H1 (cell line): Measurements from ENCODE around the gene MAP4K4. TPM values are rescaled to one million over a fixed set of nuclear protein-coding genes. Genes with fewer than 3 reads are reported as not detected.
A peak's percentile ranks its signal among the peaks of the same experiment; 100 is the strongest.

Experiments
- CTCF ChIA-PET: fragments of 300-600 bp; sonication (Branson Sonifier 250); formaldehyde crosslinking; loops from one replicate; lab custom pipeline; 2021; ENCODE audit not compliant: partially characterized antibody; lab: Charles Lee
- POLR2A ChIA-PET: fragments of 300-600 bp; sonication (Branson Sonifier 250); formaldehyde crosslinking; loops from one replicate; lab custom pipeline; 2021; ENCODE audit warnings: inconsistent platforms; ENCODE audit not compliant: partially characterized antibody; lab: Charles Lee
- DNase-seq, 2 experiments: peaks; one replicate each; pipeline versions ENCODE4 v3.0.0 to v3.0.0-alpha.2; 2010 to 2022; ENCODE audit warnings: low spot score in 2 of 2, low read depth in 1 of 2, mixed read lengths in 1 of 2
- FAIRE-seq: peaks from 2 replicates; lab custom pipeline; 2011; peaks lifted over from hg19 to GRCh38; lab: Jason Lieb, UNC
- H2AFZ ChIP-seq: 2 replicates; pipeline ENCODE4 v1.8.1; 2012; ENCODE audit warnings: low read length, inconsistent platforms
- H2AK5ac ChIP-seq: 2 replicates; pipeline ENCODE4 v1.6.1; 2013; ENCODE audit warnings: low read depth, low read length
- H2BK120ac ChIP-seq: replicated peaks from 2 replicates; pipeline ENCODE3; 2013; ENCODE audit warnings: low read depth, low read length, inconsistent platforms
- H2BK12ac ChIP-seq: 2 replicates; pipeline ENCODE4 v1.6.1; 2013; ENCODE audit warnings: low read depth, low read length
- H2BK15ac ChIP-seq: 2 replicates; pipeline ENCODE4 v1.6.1; 2013; ENCODE audit warnings: low read length
- H2BK20ac ChIP-seq: 2 replicates; pipeline ENCODE4 v1.6.1; 2013; ENCODE audit warnings: low read length
- H2BK5ac ChIP-seq: 2 replicates; pipeline ENCODE4 v1.6.1; 2013; ENCODE audit warnings: low read depth, low read length
- H3K14ac ChIP-seq: 2 replicates; pipeline ENCODE4 v1.6.1; 2013; ENCODE audit warnings: inconsistent platforms; ENCODE audit not compliant: insufficient read length
- H3K18ac ChIP-seq: 2 replicates; pipeline ENCODE4 v1.6.1; 2013; ENCODE audit warnings: low read length; ENCODE audit errors: extremely low read depth
- H3K23ac ChIP-seq: 2 replicates; pipeline ENCODE4 v1.6.1; 2013; ENCODE audit warnings: inconsistent platforms; ENCODE audit not compliant: insufficient read length
- H3K23me2 ChIP-seq: 2 replicates; pipeline ENCODE4 v1.6.1; 2013; ENCODE audit warnings: low read depth, low read length
- H3K27ac ChIP-seq: 2 replicates; pipeline ENCODE4 v1.6.1; 2011; ENCODE audit warnings: low read depth, low read length, inconsistent platforms
- H3K27me3 ChIP-seq, 4 experiments: replicated peaks in 1 of 4; 1 replicate in 1 of 4; 2 replicates in 3 of 4; pipeline versions ENCODE4 v1.6.1 to v1.8.1; 2011 to 2013; ENCODE audit warnings: low read length in 3 of 4, mild to moderate bottlenecking in 3 of 4, inconsistent platforms in 2 of 4, mixed read lengths in 2 of 4, moderate library complexity in 1 of 4; ENCODE audit not compliant: control insufficient read depth in 3 of 4, insufficient read depth in 3 of 4; ENCODE audit errors: extremely low read depth in 1 of 4
- H3K36me3 ChIP-seq, 4 experiments: 2 replicates each; pipeline versions ENCODE4 v1.6.1 to v1.8.1; 2011 to 2013; ENCODE audit warnings: mild to moderate bottlenecking in 4 of 4, low read length in 3 of 4, moderate library complexity in 2 of 4, control low read depth in 1 of 4, inconsistent platforms in 1 of 4; ENCODE audit not compliant: insufficient read depth in 4 of 4, control insufficient read depth in 2 of 4
- H3K4ac ChIP-seq: replicated peaks from 2 replicates; pipeline ENCODE3; 2013; ENCODE audit warnings: low read length, low read depth, mixed read lengths, inconsistent platforms; ENCODE audit not compliant: insufficient read length
- H3K4me1 ChIP-seq, 4 experiments: replicated peaks in 1 of 4; 1 replicate in 1 of 4; 2 replicates in 3 of 4; pipeline versions ENCODE4 v1.6.1 to v1.8.1; 2011 to 2013; ENCODE audit warnings: low read length in 3 of 4, inconsistent platforms in 2 of 4, mixed read lengths in 1 of 4; ENCODE audit not compliant: insufficient read depth in 4 of 4, control insufficient read depth in 3 of 4
- H3K4me2 ChIP-seq, 2 experiments: 2 replicates each; pipeline versions ENCODE4 v1.6.1 to v1.8.1; 2011 to 2013; ENCODE audit warnings: low read depth in 2 of 2, low read length in 2 of 2, control low read depth in 1 of 2, inconsistent platforms in 1 of 2, mild to moderate bottlenecking in 1 of 2; ENCODE audit not compliant: insufficient read depth in 1 of 2
- H3K4me3 ChIP-seq, 4 experiments: fragments of 200-600, 300-600 bp in 1 of 4; sonication (generic), shearing (Covaris generic), sonication (Bioruptor Twin) in 1 of 4; 2 replicates each; pipeline versions ENCODE4 v1.5.1 to v1.8.1; 2011 to 2016; ENCODE audit warnings: low read length in 4 of 4, low read depth in 3 of 4, control low read depth in 2 of 4, inconsistent platforms in 2 of 4, mild to moderate bottlenecking in 2 of 4, mixed read lengths in 1 of 4, moderate library complexity in 1 of 4; ENCODE audit not compliant: insufficient read depth in 2 of 4; ENCODE audit errors: extremely low read depth in 1 of 4
- H3K56ac ChIP-seq: replicated peaks from 2 replicates; pipeline ENCODE3; 2013; ENCODE audit warnings: low read depth, mild to moderate bottlenecking, mixed read lengths, low read length, inconsistent platforms; ENCODE audit not compliant: insufficient read length
- H3K79me1 ChIP-seq: 2 replicates; pipeline ENCODE4 v1.6.1; 2013; ENCODE audit warnings: low read depth, low read length, control low read depth
- H3K79me2 ChIP-seq, 2 experiments: 2 replicates each; pipeline versions ENCODE4 v1.6.1 to v1.8.1; 2012 to 2013; ENCODE audit warnings: low read length in 2 of 2, mild to moderate bottlenecking in 2 of 2, inconsistent platforms in 1 of 2; ENCODE audit not compliant: insufficient read depth in 2 of 2, control insufficient read depth in 1 of 2
- H3K9ac ChIP-seq, 4 experiments: replicated peaks in 1 of 4; 1 replicate in 1 of 4; 2 replicates in 3 of 4; pipeline versions ENCODE4 v1.6.1 to v1.8.1; 2011 to 2013; ENCODE audit warnings: low read depth in 3 of 4, low read length in 3 of 4, control low read depth in 2 of 4, mild to moderate bottlenecking in 2 of 4, moderate library complexity in 2 of 4, inconsistent platforms in 1 of 4; ENCODE audit errors: extremely low read depth in 1 of 4
- H3K9me3 ChIP-seq, 2 experiments: 2 replicates each; pipeline versions ENCODE4 v1.6.1 to v1.8.1; 2012 to 2013; ENCODE audit warnings: mild to moderate bottlenecking in 2 of 2, moderate library complexity in 2 of 2, control low read depth in 1 of 2, inconsistent platforms in 1 of 2, low read depth in 1 of 2, low read length in 1 of 2, mixed read lengths in 1 of 2; ENCODE audit not compliant: insufficient read depth in 2 of 2
- H4K20me1 ChIP-seq, 2 experiments: replicated peaks in 1 of 2; 2 replicates each; pipeline versions ENCODE3 to v1.8.1; 2011 to 2013; ENCODE audit warnings: inconsistent platforms in 2 of 2, low read length in 2 of 2, mild to moderate bottlenecking in 1 of 2; ENCODE audit not compliant: insufficient read depth in 2 of 2, control insufficient read depth in 1 of 2
- H4K5ac ChIP-seq: 2 replicates; pipeline ENCODE4 v1.6.1; 2013; ENCODE audit warnings: low read length, low read depth, mixed read lengths, inconsistent platforms; ENCODE audit not compliant: insufficient read length
- H4K8ac ChIP-seq: 2 replicates; pipeline ENCODE4 v1.8.0; 2013; ENCODE audit warnings: mild to moderate bottlenecking, moderate library complexity, low read length, inconsistent platforms; ENCODE audit not compliant: insufficient read depth; ENCODE audit errors: extremely low read depth
- H4K91ac ChIP-seq: replicated peaks from 2 replicates; pipeline ENCODE3; 2013; ENCODE audit warnings: low read length, mixed read lengths, inconsistent platforms; ENCODE audit not compliant: insufficient read length
- CBX8 ChIP-seq: fragments of 300-800, 300-1000 bp; sonication (generic); IDR thresholded peaks from 2 replicates; pipeline ENCODE4 v1.7.1; 2016; ENCODE audit warnings: low read depth, low read length, borderline replicate concordance
- EP300 ChIP-seq, 2 experiments: IDR thresholded peaks; 1 replicate in 1 of 2; 2 replicates in 1 of 2; pipeline ENCODE4 v1.6.1; 2011 to 2012; ENCODE audit warnings: low read depth in 2 of 2, low read length in 2 of 2, mild to moderate bottlenecking in 2 of 2, borderline replicate concordance in 1 of 2, inconsistent platforms in 1 of 2, moderate library complexity in 1 of 2
- RAD21 ChIP-seq, 2 experiments: IDR thresholded peaks in 1 of 2; conservative IDR thresholded peaks in 1 of 2; 2 replicates each; pipeline ENCODE4 v1.6.1; 2011; ENCODE audit warnings: low read depth in 2 of 2, low read length in 2 of 2, improper control_type of control experiment in 1 of 2, inconsistent platforms in 1 of 2, mild to moderate bottlenecking in 1 of 2, moderate library complexity in 1 of 2
- RFX5 ChIP-seq: IDR thresholded peaks from 2 replicates; pipeline ENCODE4 v1.6.1; 2011; ENCODE audit warnings: low read depth, low read length, improper control_type of control experiment, borderline replicate concordance
- RNF2 ChIP-seq: fragments of 200-900, 300-1000 bp; sonication (generic); IDR thresholded peaks from 2 replicates; pipeline ENCODE4 v1.7.1; 2016; ENCODE audit warnings: borderline replicate concordance, low read depth, mild to moderate bottlenecking, antibody characterized with exemption, low read length; ENCODE audit not compliant: poor library complexity, severe bottlenecking; ENCODE audit errors: missing control alignments
- RXRA ChIP-seq: IDR thresholded peaks from 2 replicates; pipeline ENCODE4 v1.6.1; 2011; ENCODE audit warnings: low read depth, mild to moderate bottlenecking, low read length, moderate library complexity; ENCODE audit not compliant: insufficient read depth
- SAP30 ChIP-seq: fragments of 300-600 bp; sonication (generic); IDR thresholded peaks from 2 replicates; pipeline ENCODE4 v1.7.1; 2012; ENCODE audit warnings: low read length, moderate library complexity, mild to moderate bottlenecking, inconsistent platforms; ENCODE audit not compliant: insufficient read depth, insufficient replicate concordance
- SRF ChIP-seq: IDR thresholded peaks from 2 replicates; pipeline ENCODE4 v1.6.1; 2011; ENCODE audit warnings: mild to moderate bottlenecking, low read depth, low read length, moderate library complexity
- SUZ12 ChIP-seq: fragments of 200-600 bp; sonication (generic); IDR thresholded peaks from 2 replicates; pipeline ENCODE4 v1.6.1; 2012; ENCODE audit warnings: mild to moderate bottlenecking, inconsistent platforms, low read length, moderate library complexity, mixed read lengths
- WGBS, 2 experiments: shearing (Covaris generic) in 1 of 2; methylation state at CpG; one replicate each; pipeline versions ENCODE4 v1.1.6 to v1.1.7; 2013 to 2015; ENCODE audit warnings: low lambda C conversion rate in 2 of 2, mixed read lengths in 2 of 2, inconsistent platforms in 1 of 2, low coverage in 1 of 2, missing lambda C conversion rate in 1 of 2; ENCODE audit not compliant: insufficient replicate concordance in 2 of 2, insufficient coverage in 1 of 2, insufficient read length in 1 of 2; ENCODE audit errors: extremely low coverage in 1 of 2, missing lambda C conversion rate in 1 of 2; 5-methylcytosine and 5-hydroxymethylcytosine counted together
- polyA plus RNA-seq, 7 experiments: library from polyadenylated mRNA; depleted of rRNA in 3 of 7; stranded (reverse) in 5 of 7; unstranded in 2 of 7; fragments of >200 nt in 5 of 7; fragments of 200-250 nt in 2 of 7; gene quantifications; 1 replicate in 5 of 7; 2 replicates in 1 of 7; 4 replicates in 1 of 7; pipeline versions ENCODE4 v1.2.1 to v1.2.3, GENCODE V29; 2011 to 2013; ENCODE audit warnings: missing spikeins in 2 of 7, mixed read lengths in 2 of 7
- total RNA-seq: library from RNA; stranded (reverse); fragmentation: NEBNext Ultra II Directional; extraction: Animal tissue kit (Norgen Biotek cat#: 25700); gene quantifications from 2 replicates; pipeline ENCODE4 v1.2.1, GENCODE V29; 2021

The MAP4K4 gene
- total and polyA plus RNA-seq, 2 of the 8 experiments (the other 6 are each of a cell fraction or from before 2014, with no cell fraction given), result 53.2 to 138 TPM

- WGBS, 2 experiments, result 79% methylated on average over 3 of the region's 3 CpGs; no CpG with 5 or more reads in 1 of the 2 experiments
- Histone ChIP-seq H3K4ac (no peak overlapping the region), H3K56ac (no peak overlapping the region), H4K20me1 (peaks cover 23 to 36% of the 10 kb centered on the region in 2 experiments), H3K27ac (no peak overlapping the region), H2BK120ac (no peak overlapping the region), H4K91ac (no peak overlapping the region), H3K36me3 (no peaks in the 10 kb centered on the region), H3K23me2 (no peaks in the 10 kb centered on the region), H3K27me3 (no peaks in the 10 kb centered on the region), H4K8ac (no peak overlapping the region), H3K14ac (no peak overlapping the region), H3K4me3 (no peak overlapping the region), H3K9ac (no peak overlapping the region), H3K79me2 (peaks cover 24 to 94% of the 10 kb centered on the region in 2 experiments), H3K4me2 (no peak overlapping the region), H2BK15ac (no peak overlapping the region), H3K23ac (no peak overlapping the region), H2BK12ac (no peak overlapping the region), H2BK20ac (no peak overlapping the region), H3K4me1 (peaks cover 2 to 13% (median 11%) of the 10 kb centered on the region in 4 experiments; a peak in 5 of 7 replicates), H3K18ac (no peak overlapping the region), H2BK5ac (peak overlapping the region; percentile 10; the same call in 1 of the 2 replicates), H3K79me1 (peaks cover 28% of the 10 kb centered on the region), H3K9me3 (no peaks in the 10 kb centered on the region), H4K5ac (no peak overlapping the region), H2AFZ (no peak overlapping the region), H2AK5ac (no peak overlapping the region)
- TF ChIP-seq RXRA (no peak), EP300 (IDR thresholded peaks at IDR 0.05; ENCODE audit: borderline replicate concordance in 1 of 2, low read depth in 2 of 2, low read length in 2 of 2) (no peak), RFX5 (no peak), RNF2 (no peak), RAD21 (IDR thresholded peaks at IDR 0.05 in 1 of 2, conservative IDR thresholded peaks at IDR 0.05 in 1 of 2; ENCODE audit: low read depth in 2 of 2, low read length in 2 of 2) (no peak), SUZ12 (no peak), CBX8 (no peak), SRF (no peak), SAP30 (no peak)
- POLR2A ChIA-PET, result no interaction called here
- DNase-seq (no peak), FAIRE-seq (no peak)
- CTCF ChIA-PET, result interaction anchor here (0.6 to 2.0 kb wide), 3 partner anchors 10 to 460 kb away, joined by 3 to 8 read pairs (median 3); no protein-coding TSS in a partner anchor
These were observed 38.7 kb downstream of the MAP4K4 start for GRCh38 chr2:101736233-101736632.
